K562 (cell line): ENCODE results near the gene SLC46A3. TPM values are rescaled to one million over a fixed set of nuclear protein-coding genes. Genes with fewer than 3 reads are reported as not detected.

Experiments
- BCLAF1 ChIP-seq, 2 experiments: fragments of 450-650 bp in 1 of 2; IDR thresholded peaks; 2 replicates each; pipeline ENCODE4 v1.6.1; 2011 to 2017; ENCODE audit warnings: low read depth in 2 of 2, antibody characterized with exemption in 1 of 2, borderline replicate concordance in 1 of 2, low read length in 1 of 2, mild to moderate bottlenecking in 1 of 2, mixed read lengths in 1 of 2; ENCODE audit not compliant: control insufficient read depth in 1 of 2
- HBP1 ChIP-seq: fragments of 450-650 bp; formaldehyde crosslinking; IDR thresholded peaks from 2 replicates; pipeline ENCODE4 v1.4.0; 2022; ENCODE audit warnings: missing genetic modification characterization
- KLF13 ChIP-seq: fragments of 450-650 bp; IDR thresholded peaks from 2 replicates; pipeline ENCODE4 v1.6.1; 2016; ENCODE audit warnings: missing genetic modification characterization, low read depth, mild to moderate bottlenecking, missing compliant biosample characterization, moderate library complexity, borderline replicate concordance
- NFYB ChIP-seq: IDR thresholded peaks from 2 replicates; pipeline ENCODE4 v1.6.1; 2011; ENCODE audit warnings: mild to moderate bottlenecking, moderate library complexity; ENCODE audit not compliant: insufficient read length; ENCODE audit errors: extremely low read depth
- SMARCA5 ChIP-seq: fragments of 450-650 bp; IDR thresholded peaks from 2 replicates; pipeline ENCODE4 v1.6.1; 2016
- SOX6 ChIP-seq: fragments of 450-650 bp; IDR thresholded peaks from 2 replicates; pipeline ENCODE4 v1.6.1; 2014; ENCODE audit warnings: mild to moderate bottlenecking
- SREBF2 ChIP-seq: sonication (generic); formaldehyde crosslinking; IDR thresholded peaks from 2 replicates; pipeline ENCODE4 v1.4.0; 2020; ENCODE audit warnings: mild to moderate bottlenecking, missing genetic modification reagents
- THRA ChIP-seq: fragments of 450-650 bp; IDR thresholded peaks from 2 replicates; pipeline ENCODE4 v1.6.1; 2017; ENCODE audit warnings: mild to moderate bottlenecking, moderate library complexity
- ZNF318 ChIP-seq, 2 experiments: fragments of 450-650 bp; IDR thresholded peaks; 2 replicates each; pipeline ENCODE4 v1.6.1; 2016; ENCODE audit warnings: mild to moderate bottlenecking in 2 of 2, borderline replicate concordance in 1 of 2, low read depth in 1 of 2, moderate library complexity in 1 of 2
- ZNF766 ChIP-seq: fragments of 200-800 bp; sonication (Bioruptor generic); conservative IDR thresholded peaks from 2 replicates; pipeline ENCODE4 v1.6.1; 2016; ENCODE audit warnings: missing genetic modification characterization, missing compliant biosample characterization
- polyA plus RNA-seq, 8 experiments: library from polyadenylated mRNA; depleted of rRNA in 4 of 8; stranded (reverse) in 5 of 8; unstranded in 3 of 8; fragments of >200 nt; fragmentation: Nextera tagmentation in 2 of 8; fragmentation: Illumina TruSeq in 1 of 8; extraction: Ambion mirVana in 2 of 8; extraction: Trizol in 1 of 8; gene quantifications; 2 replicates each; pipeline versions ENCODE4 v1.2.1 to v1.2.3, GENCODE V29; 2011 to 2014; ENCODE audit warnings: inconsistent platforms in 1 of 8, missing spikeins in 1 of 8
- total RNA-seq, 7 experiments: library from RNA; depleted of rRNA in 6 of 7; stranded (reverse); fragments of >200 nt in 6 of 7; fragmentation: Illumina TruSeq in 2 of 7; extraction: Trizol in 2 of 7; gene quantifications; 2 replicates each; pipeline versions ENCODE4 v1.2.1 to v1.2.3, GENCODE V29; 2011 to 2021; ENCODE audit warnings: low replicate concordance in 1 of 7

The SLC46A3 gene
- total and polyA plus RNA-seq, 9 of the 15 experiments (the other 6 are each of a cell fraction or from before 2014, with no cell fraction given), result 0.14 to 1.2 (median 0.51) TPM

GRCh38 chr13:28658796-28659620, 59.8 kb downstream of the SLC46A3 start, which contains the start of gene POMP (continued):
- TF ChIP-seq HBP1 (CRISPR knock-in tag) (no peak), ZNF766 (CRISPR knock-in tag) (no peak), SREBF2 (no peak), KLF13 (tag) (no peak), SOX6 (no peak), SMARCA5 (no peak), BCLAF1 (IDR thresholded peaks at IDR 0.05; ENCODE audit: borderline replicate concordance in 1 of 2, control insufficient read depth in 1 of 2, low read depth in 2 of 2, low read length in 1 of 2) (no peak), THRA (no peak), NFYB (no peak), ZNF318 (IDR thresholded peaks at IDR 0.05; ENCODE audit: borderline replicate concordance in 1 of 2, low read depth in 1 of 2) (no peak)
